Endodermal cell (in vitro differentiated cells): ENCODE measurements around the gene CORO2A. TPM values are rescaled to one million over a fixed set of nuclear protein-coding genes. Genes with fewer than 3 reads are reported as not detected.

Experiments
- DNase-seq: peaks from one replicate; pipeline ENCODE4 v3.0.0-alpha.2; 2017
- H3K27ac ChIP-seq: 2 replicates; pipeline ENCODE4 v1.5.1; 2013; ENCODE audit warnings: mild to moderate bottlenecking, low read depth, low read length, moderate library complexity
- H3K27me3 ChIP-seq: 2 replicates; pipeline ENCODE4 v1.6.1; 2013; ENCODE audit warnings: mild to moderate bottlenecking, low read length, moderate library complexity; ENCODE audit not compliant: insufficient read depth, control insufficient read depth, poor library complexity, severe bottlenecking
- H3K36me3 ChIP-seq: 2 replicates; pipeline ENCODE4 v1.7.0; 2013; ENCODE audit warnings: mild to moderate bottlenecking, low read length, moderate library complexity; ENCODE audit not compliant: control insufficient read depth, insufficient read depth
- H3K4me1 ChIP-seq: one replicate; pipeline ENCODE4 v1.7.0; 2013; ENCODE audit warnings: low read length; ENCODE audit not compliant: control insufficient read depth, insufficient read depth
- H3K4me3 ChIP-seq: 2 replicates; pipeline ENCODE4 v1.5.1; 2013; ENCODE audit warnings: mild to moderate bottlenecking, low read length, moderate library complexity
- H3K9ac ChIP-seq: 2 replicates; pipeline ENCODE4 v1.6.1; 2013; ENCODE audit warnings: mild to moderate bottlenecking, low read length, moderate library complexity; ENCODE audit not compliant: poor library complexity, severe bottlenecking; ENCODE audit errors: extremely low read depth
- H3K9me3 ChIP-seq: 2 replicates; pipeline ENCODE4 v1.6.1; 2013; ENCODE audit warnings: mild to moderate bottlenecking, low read length, moderate library complexity; ENCODE audit not compliant: control insufficient read depth
- H3K27ac Mint-ChIP-seq: 2 replicates; pipeline ENCODE4 v1.8.0; 2020; ENCODE audit warnings: mixed read lengths
- H3K27me3 Mint-ChIP-seq: 2 replicates; pipeline ENCODE4 v1.8.0; 2021; ENCODE audit warnings: mild to moderate bottlenecking, mixed read lengths; ENCODE audit not compliant: insufficient read depth
- H3K36me3 Mint-ChIP-seq: 2 replicates; pipeline ENCODE4 v1.8.0; 2020; ENCODE audit warnings: low read depth, mixed read lengths
- H3K4me1 Mint-ChIP-seq: 2 replicates; pipeline ENCODE4 v1.8.0; 2020; ENCODE audit warnings: mixed read lengths
- H3K4me3 Mint-ChIP-seq: 2 replicates; pipeline ENCODE4 v1.8.0; 2020; ENCODE audit warnings: mild to moderate bottlenecking, moderate library complexity, mixed read lengths
- H3K9me3 Mint-ChIP-seq: 2 replicates; pipeline ENCODE4 v1.8.0; 2020; ENCODE audit warnings: mild to moderate bottlenecking, mixed read lengths
- CTCF ChIP-seq: fragments of 200-600 bp; sonication (generic); conservative IDR thresholded peaks from 2 replicates; pipeline ENCODE4 v1.5.0; 2021; ENCODE audit warnings: antibody characterized with exemption, mild to moderate bottlenecking
- WGBS, 2 experiments: methylation state at CpG; one replicate each; pipeline versions ENCODE4 v1.1.5 to v1.1.7; 2013; ENCODE audit warnings: missing lambda C conversion rate in 2 of 2, mixed read lengths in 1 of 2; ENCODE audit not compliant: insufficient coverage in 1 of 2, insufficient read length in 1 of 2; 5-methylcytosine and 5-hydroxymethylcytosine counted together
- total RNA-seq, 2 donors: library from RNA; stranded (reverse); fragmentation: NEBNext Ultra II Directional in 1 of 2; extraction: Animal tissue kit (Norgen Biotek cat#: 25700) in 1 of 2; gene quantifications; 2 replicates in 1 of 2; 3 replicates in 1 of 2; pipeline ENCODE4 v1.2.1, GENCODE V29; 2021

The CORO2A gene
- total RNA-seq, 2 donors from 2014 or later, result 21.0 to 22.8 TPM

GRCh38 chr9:98191671-98192502 lies 550 bp downstream of the CORO2A start:
- Mint-ChIP-seq H3K27me3 (no peaks in the 10 kb centered on the region), H3K4me3 (peak overlapping the region; percentile 72), H3K9me3 (no peaks in the 10 kb centered on the region), H3K27ac (no peak overlapping the region), H3K36me3 (no peaks in the 10 kb centered on the region), H3K4me1 (peaks cover 22% of the 10 kb centered on the region)
- no peaks in the 10 kb centered on the region for H3K9me3 ChIP-seq
- peaks cover 3% of the 10 kb centered on the region for H3K4me1 ChIP-seq
- peak overlapping the region; percentile 47 for H3K9ac ChIP-seq
- H3K4me3 ChIP-seq, result peak overlapping the region; percentile 81
- H3K36me3 ChIP-seq, result no peaks in the 10 kb centered on the region
- H3K27me3 ChIP-seq, result no peaks in the 10 kb centered on the region
- DNase-seq, result peak; percentile 84
- WGBS, 2 experiments, result 10% methylated on average over 11 to 47 of the region's 47 CpGs
- no peak for TF ChIP-seq CTCF
- H3K27ac ChIP-seq, result no peak overlapping the region

- Mint-ChIP-seq H3K4me1 (peaks cover 22% of the 10 kb centered on the region), H3K27ac (no peak overlapping the region), H3K36me3 (no peaks in the 10 kb centered on the region), H3K4me3 (peak overlapping the region; percentile 72), H3K9me3 (no peaks in the 10 kb centered on the region), H3K27me3 (no peaks in the 10 kb centered on the region)
- Histone ChIP-seq H3K9me3 (no peaks in the 10 kb centered on the region), H3K9ac (no peak overlapping the region), H3K4me1 (peaks cover 3% of the 10 kb centered on the region), H3K36me3 (no peaks in the 10 kb centered on the region), H3K4me3 (peak overlapping the region; percentile 81), H3K27me3 (no peaks in the 10 kb centered on the region), H3K27ac (no peak overlapping the region)
- DNase-seq, result peak; percentile 60
- 75 to 80% methylated on average over 3 to 5 of the region's 5 CpGs for WGBS, 2 experiments
- no peak for TF ChIP-seq CTCF
Observed at GRCh38 chr9:98191181-98191608, 1.2 kb downstream of the CORO2A start.

GRCh38 chr9:98190757-98191105 lies 1.7 kb downstream of the CORO2A start:
- no peak overlapping the region for H3K4me3 ChIP-seq
- H3K9me3 ChIP-seq, result no peaks in the 10 kb centered on the region
- H3K4me1 Mint-ChIP-seq, result peaks cover 22% of the 10 kb centered on the region
- H3K27me3 ChIP-seq, result no peaks in the 10 kb centered on the region
- H3K9ac ChIP-seq, result no peak overlapping the region
- H3K36me3 Mint-ChIP-seq, result no peaks in the 10 kb centered on the region
- no peak for DNase-seq
- H3K27me3 Mint-ChIP-seq, result no peaks in the 10 kb centered on the region
- H3K4me1 ChIP-seq, result peaks cover 3% of the 10 kb centered on the region
- H3K27ac Mint-ChIP-seq, result no peak overlapping the region
- H3K9me3 Mint-ChIP-seq, result no peaks in the 10 kb centered on the region
- H3K27ac ChIP-seq, result no peak overlapping the region
- no peak for TF ChIP-seq CTCF
- peak overlapping the region; percentile 72 for H3K4me3 Mint-ChIP-seq
- WGBS, 2 experiments, result 91 to 95% methylated on average over 5 of the region's 5 CpGs
- H3K36me3 ChIP-seq, result no peaks in the 10 kb centered on the region
